GM12891 (cell line): ENCODE data around the gene COL5A1.

Source experiments
- DNase-seq: peaks from one replicate; pipeline ENCODE4 v3.0.0; 2011; ENCODE audit warnings: low spot score; ENCODE audit not compliant: insufficient read length
- FAIRE-seq: peaks from 2 replicates; lab custom pipeline; 2011; peaks lifted over from hg19 to GRCh38; lab: Jason Lieb, UNC
- PAX5 ChIP-seq: IDR thresholded peaks from 2 replicates; pipeline ENCODE4 v1.6.1; 2011; ENCODE audit warnings: low read length, moderate library complexity, mild to moderate bottlenecking; ENCODE audit not compliant: insufficient read depth, severe bottlenecking
- POLR2A ChIP-seq: IDR thresholded peaks from 2 replicates; pipeline ENCODE4 v1.6.1; 2011; ENCODE audit warnings: low read depth, low read length, control low read depth
- POLR2AphosphoS5 ChIP-seq: IDR thresholded peaks from 2 replicates; pipeline ENCODE4 v1.6.1; 2011; ENCODE audit warnings: low read depth, low read length, control low read depth
- POU2F2 ChIP-seq: IDR thresholded peaks from 2 replicates; pipeline ENCODE4 v1.6.1; 2011; ENCODE audit warnings: low read depth, mild to moderate bottlenecking, control low read depth, low read length, moderate library complexity
- SPI1 ChIP-seq: IDR thresholded peaks from 2 replicates; pipeline ENCODE4 v1.6.1; 2011; ENCODE audit warnings: low read depth, low read length, control low read depth
- TAF1 ChIP-seq: IDR thresholded peaks from 2 replicates; pipeline ENCODE4 v1.6.1; 2011; ENCODE audit warnings: low read depth, low read length, control low read depth

The COL5A1 gene

DNA sequence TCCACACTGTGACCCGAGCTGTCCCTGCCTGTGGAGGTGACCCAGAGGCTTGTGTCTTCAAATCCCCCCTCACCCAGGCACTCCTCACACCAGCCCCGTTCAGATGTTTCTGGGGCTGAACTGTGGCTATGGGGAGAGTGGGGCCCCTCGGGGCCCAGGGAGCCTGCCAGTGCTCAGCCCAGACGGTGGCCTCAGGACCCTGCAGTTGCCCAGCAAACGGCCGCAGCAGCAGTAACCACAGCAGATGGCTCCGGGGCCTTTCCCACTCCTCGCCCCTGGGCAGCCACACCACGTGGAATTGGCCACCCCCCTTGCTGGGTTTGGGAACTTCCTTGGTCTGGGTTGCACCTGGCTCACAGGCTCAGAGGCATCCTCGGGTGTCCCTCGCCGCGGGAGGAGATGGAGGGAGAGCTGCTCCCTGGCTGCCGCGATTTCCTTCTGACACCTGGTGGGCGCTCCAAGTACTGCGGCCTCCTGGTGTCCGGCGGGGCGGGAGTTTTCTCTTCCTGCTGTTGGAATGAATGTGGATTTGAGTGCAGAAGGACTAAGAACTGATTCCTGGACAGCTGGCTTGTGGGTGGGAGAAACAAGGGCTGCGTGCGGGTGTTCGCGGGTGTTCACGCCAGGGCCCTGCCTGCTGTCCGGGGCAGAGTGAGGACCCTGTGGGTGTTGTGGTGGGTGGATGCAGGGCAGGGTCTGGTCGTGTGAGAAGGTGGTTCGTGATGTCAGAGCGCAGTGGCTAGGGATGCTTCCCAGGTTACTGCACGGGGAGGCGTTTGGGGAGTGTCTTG lies 97.5 kb downstream of the COL5A1 start:
- DNase-seq: peak; percentile 66
- no peak for FAIRE-seq
- no peak for TF ChIP-seq TAF1
- no peak for TF ChIP-seq POLR2A
- TF ChIP-seq POU2F2: no peak
- no peak for TF ChIP-seq PAX5
- TF ChIP-seq POLR2AphosphoS5: no peak
- TF ChIP-seq SPI1: no peak

DNA sequence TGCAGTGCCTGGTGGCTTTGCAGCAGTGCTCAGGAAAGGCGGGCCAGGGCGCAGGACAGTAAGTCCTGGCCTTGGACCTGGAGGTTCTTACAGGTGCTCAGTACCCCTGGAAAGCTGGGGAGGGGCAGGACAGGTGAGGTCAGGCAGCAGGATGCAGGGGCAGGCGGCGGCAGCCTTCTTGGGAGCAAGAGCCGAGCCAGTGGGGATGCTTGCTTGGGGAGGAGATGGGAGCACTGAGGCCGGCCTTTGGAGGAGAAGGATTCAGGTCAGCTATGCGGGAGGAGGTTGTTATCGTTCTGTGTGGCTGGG lies 98.0 kb downstream of the COL5A1 start:
- TF ChIP-seq PAX5 (no peak), POLR2A (no peak), POU2F2 (no peak), SPI1 (no peak), TAF1 (no peak), POLR2AphosphoS5 (no peak)
- FAIRE-seq (no peak), DNase-seq (no peak)

GRCh38 chr9:134740071-134740470 lies 98.5 kb downstream of the COL5A1 start:
- no peak for FAIRE-seq
- no peak for DNase-seq
- TF ChIP-seq POLR2A (no peak), POLR2AphosphoS5 (no peak), SPI1 (no peak), POU2F2 (no peak), PAX5 (no peak)

DNA sequence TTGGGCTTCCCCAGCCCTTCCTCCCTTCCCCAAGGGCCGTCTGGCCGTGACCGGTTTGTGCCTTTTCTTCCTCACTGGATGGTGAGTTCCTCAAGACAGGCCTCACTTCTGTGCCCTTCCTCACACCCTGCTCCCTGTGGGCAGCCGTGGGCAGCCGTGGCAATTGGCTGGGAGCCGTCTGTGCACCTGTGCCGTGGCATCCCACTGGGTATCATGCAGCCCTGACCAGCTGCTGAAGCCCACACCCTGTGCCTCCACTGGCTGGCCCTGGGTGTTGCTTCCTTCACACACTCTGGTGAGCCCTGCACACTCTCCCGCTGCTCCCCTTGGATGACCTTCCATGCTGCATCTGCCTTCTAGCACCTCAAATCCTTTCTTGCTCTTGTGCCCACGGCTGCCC lies 100.2 kb downstream of the COL5A1 start:
- TF ChIP-seq POU2F2: no peak
- no peak for TF ChIP-seq PAX5
- no peak for TF ChIP-seq POLR2A
- TF ChIP-seq SPI1: no peak
- TF ChIP-seq TAF1: no peak
- TF ChIP-seq POLR2AphosphoS5: no peak
- no peak for FAIRE-seq
- DNase-seq: no peak

DNA sequence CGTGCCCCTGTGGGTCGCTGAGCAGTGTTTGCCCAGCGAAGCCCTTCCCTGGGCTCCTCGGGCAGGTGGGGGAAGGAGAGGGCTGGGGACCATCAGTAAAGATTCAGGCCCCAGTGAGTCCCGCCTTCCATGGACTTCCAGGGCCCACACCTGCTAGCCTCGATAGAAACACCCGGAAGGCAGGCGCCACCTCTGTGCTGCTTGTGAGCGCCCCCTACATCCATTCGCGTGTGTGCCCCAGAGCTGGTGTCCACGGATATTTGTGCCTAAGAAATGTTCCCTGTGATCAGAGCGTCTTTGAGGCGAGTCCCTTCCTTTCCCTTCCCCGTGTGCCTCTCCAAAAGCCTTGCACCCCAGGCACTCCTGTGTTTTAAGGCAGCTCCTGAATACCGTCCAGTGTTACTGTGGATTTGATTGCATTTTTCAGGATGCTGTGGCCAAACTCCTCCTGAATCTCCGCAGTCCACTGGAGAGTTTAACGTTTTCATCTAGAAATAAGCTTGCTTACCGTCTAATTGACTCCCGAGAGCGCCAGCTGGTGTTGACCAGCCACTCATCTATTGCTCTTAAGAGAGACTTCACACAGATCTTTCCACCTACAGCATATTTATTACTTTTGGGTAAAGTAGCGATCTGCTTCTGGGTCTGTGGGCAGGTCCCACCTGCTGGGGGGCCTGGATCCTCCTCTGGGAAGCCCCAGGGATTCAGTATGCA lies 101.4 kb downstream of the COL5A1 start:
- TF ChIP-seq PAX5: no peak
- no peak for TF ChIP-seq TAF1
- TF ChIP-seq SPI1: no peak
- no peak for TF ChIP-seq POLR2AphosphoS5
- TF ChIP-seq POU2F2: no peak
- no peak for TF ChIP-seq POLR2A
- FAIRE-seq: no peak
- DNase-seq: no peak

DNA sequence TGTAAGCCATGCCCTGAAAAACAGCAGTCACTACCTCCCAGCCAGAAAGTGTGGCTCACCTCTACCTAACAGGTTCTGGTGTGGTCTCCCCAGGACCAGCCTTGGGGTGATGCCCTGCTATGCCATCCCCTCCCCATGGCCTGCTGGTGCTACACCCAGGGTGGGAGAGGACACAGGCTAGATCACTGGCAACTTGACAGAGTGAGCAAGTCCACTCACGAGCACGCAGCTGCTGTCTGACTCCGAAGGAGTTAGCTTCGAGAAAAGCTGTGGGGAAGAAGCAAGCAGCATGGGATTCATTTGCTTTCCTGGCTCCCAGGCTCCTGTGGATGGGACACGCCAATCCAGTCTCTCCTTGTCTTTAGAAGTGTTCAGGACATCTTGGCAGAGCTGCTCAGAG lies 102.2 kb downstream of the COL5A1 start:
- FAIRE-seq (no peak), DNase-seq (no peak)
- TF ChIP-seq PAX5 (no peak), POU2F2 (no peak), SPI1 (no peak), POLR2A (no peak), TAF1 (no peak), POLR2AphosphoS5 (no peak)

GRCh38 chr9:134744385-134745295 lies 103.0 kb downstream of the COL5A1 start:
- no peak for DNase-seq
- FAIRE-seq: peak; percentile 51
- TF ChIP-seq POU2F2 (no peak; the same call in 1 of the 2 replicates), TAF1 (no peak), POLR2A (no peak), SPI1 (no peak), PAX5 (no peak), POLR2AphosphoS5 (no peak)

DNA sequence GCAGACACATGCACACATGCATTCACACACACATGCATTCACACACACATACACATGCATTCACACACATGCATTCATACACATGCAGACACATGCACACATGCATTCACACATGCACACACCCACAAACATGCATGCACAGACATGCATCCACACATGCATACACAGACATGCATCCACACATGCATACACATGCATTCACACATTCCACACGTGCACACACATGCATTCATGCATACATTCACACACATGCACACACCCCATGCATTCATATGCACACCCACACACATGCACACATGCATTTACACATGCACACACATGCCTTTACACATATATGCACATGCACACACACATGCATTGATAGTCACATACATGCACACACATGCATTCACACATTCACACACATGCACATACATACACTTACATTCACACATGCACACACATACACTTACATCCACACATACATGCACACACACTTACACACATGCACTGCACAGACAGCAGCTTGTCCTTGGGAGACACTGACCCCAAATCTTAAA lies 106.4 kb downstream of the COL5A1 start:
- TF ChIP-seq POLR2A (no peak), POU2F2 (no peak), TAF1 (no peak), PAX5 (no peak), POLR2AphosphoS5 (no peak), SPI1 (no peak)
- DNase-seq (no peak), FAIRE-seq (peak; percentile 75)

DNA sequence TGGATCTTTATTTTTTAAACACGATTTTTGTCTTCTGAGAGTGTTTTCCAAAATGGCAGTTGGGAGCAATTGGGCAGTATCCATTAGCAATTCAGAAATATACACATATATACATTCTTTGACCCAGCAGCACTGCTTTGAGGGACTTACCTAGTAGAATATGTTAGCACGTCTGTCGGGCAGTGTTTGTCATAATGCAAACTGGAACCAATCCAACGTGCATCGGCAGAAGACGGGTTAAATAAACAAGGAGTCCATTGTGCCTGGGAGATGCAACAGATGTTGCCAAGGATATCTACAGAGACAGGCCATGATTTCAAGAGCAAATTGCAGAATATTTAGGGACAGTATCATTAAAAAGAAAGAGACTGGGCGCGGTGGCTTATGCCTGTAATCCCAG lies 107.0 kb downstream of the COL5A1 start:
- DNase-seq (no peak), FAIRE-seq (no peak)
- no peak for TF ChIP-seq SPI1
- no peak for TF ChIP-seq POLR2A
- no peak for TF ChIP-seq PAX5
- no peak for TF ChIP-seq POU2F2
